GM19438 (cell line): ENCODE results near the gene NUCB1.
"Not testable (repeated sequence)": the region's sequence is repeated elsewhere in the genome, so short reads cannot be mapped to it uniquely, and the experiment has no call there.

Experiments
- ATAC-seq: cut with Tn5 transposase; IDR thresholded peaks from one replicate; pipeline ENCODE4 v1.9.1; 2021; ENCODE audit warnings: low read depth; ENCODE audit not compliant: unreplicated experiment

The NUCB1 gene

GRCh38 chr19:48873476-48874302 is 26.4 kb upstream of the NUCB1 start:
- ATAC-seq, result no peak

GRCh38 chr19:48874303-48875135 is 25.6 kb upstream of the NUCB1 start:
- ATAC-seq, result no peak

- ATAC-seq, result not testable (repeated sequence)
Measured at GRCh38 chr19:48876043-48876981, 23.8 kb upstream of the NUCB1 start.

GRCh38 chr19:48877855-48878195 is 22.3 kb upstream of the NUCB1 start:
- ATAC-seq, result no peak

DNA sequence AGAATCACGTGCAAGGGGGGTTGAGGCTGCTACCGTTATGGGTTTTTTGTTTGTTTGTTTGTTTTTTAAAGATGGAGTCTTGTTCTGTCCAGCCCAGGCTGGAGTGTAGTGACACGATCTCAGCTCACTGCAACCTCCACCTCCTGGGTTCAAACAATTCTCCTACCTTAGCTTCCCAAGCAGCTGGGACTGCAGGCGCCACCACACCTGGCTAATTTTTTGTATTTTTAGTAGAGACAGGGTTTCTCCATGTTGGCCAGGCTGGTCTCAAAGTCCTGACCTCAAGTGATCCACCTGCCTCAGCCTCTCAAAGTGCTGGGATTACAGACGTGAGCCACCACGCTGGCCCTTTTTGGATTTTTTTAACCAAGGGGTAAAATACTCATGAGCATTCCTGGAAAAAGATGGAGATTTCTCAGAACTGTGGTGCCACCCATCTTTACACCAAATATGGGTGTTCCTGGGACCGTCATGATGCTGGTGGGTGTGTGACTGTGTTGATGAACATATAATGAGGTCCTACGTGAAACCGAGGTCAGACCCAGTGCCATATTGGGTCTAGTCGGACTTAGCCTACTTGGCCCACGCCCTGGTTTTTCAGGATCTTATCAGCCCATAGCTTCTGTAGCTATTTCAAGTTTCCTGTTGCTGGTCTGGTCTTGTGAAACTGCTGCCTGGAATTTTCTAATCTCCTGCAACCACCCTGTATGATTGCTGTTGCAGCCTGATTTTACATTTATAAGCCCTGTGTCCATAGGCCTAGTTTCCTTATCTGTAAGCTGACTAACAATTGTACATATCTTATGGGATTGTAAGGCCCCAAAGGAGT is 21.7 kb upstream of the NUCB1 start:
- no peak for ATAC-seq

GRCh38 chr19:48879025-48879637 is 21.0 kb upstream of the NUCB1 start:
- ATAC-seq, result no peak

GRCh38 chr19:48879696-48880095 is 20.4 kb upstream of the NUCB1 start:
- not testable (repeated sequence) for ATAC-seq

DNA sequence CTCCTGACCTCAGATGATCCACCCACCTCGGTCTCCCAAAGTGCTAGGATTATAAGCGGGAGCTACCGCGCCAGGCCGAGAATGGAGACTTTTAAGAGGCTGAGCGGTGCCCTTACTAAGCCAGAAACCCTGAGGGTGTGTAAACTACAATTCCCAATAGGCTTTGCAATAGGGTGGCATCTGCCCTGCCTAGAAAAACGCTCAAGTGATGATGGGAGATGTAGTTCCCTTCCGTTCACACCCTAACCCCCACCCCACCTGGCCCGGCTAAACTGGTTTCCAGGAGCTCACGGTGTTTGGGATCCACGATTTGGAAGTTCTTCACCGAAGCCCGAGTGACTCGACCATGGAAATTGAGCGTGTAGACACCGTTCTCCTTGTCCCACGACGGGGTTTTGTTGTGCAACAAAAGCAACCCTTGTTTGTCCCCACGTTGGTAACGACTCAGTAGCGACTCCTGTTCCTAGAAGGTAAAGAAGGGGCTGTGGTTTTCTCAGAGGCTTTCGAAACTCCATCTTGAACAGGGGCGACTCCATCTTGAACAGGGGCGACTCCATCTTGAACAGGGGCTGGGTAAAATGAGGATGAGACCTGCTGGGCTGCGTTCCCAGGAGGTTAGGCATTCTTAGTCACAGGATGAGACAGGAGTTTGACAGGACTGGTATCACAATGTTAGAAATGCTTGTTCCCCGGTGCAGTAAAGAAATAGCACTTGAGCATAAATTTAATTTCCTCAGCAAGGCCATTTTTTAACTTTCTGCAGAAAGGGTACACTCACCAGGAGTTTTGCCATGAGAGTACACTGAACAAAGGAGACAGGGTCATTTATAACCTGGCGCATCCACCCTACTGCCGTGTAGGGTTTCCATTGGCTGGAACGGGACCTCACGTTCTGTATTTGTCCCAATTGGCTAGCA is 18.1 kb upstream of the NUCB1 start:
- ATAC-seq, result no peak

- ATAC-seq, result no peak
Measured at GRCh38 chr19:48883726-48884125, 16.4 kb upstream of the NUCB1 start.

GRCh38 chr19:48887861-48888612 is 12.1 kb upstream of the NUCB1 start:
- no peak for ATAC-seq

- not testable (repeated sequence) for ATAC-seq
Measured at GRCh38 chr19:48889496-48889895, 10.6 kb upstream of the NUCB1 start.

DNA sequence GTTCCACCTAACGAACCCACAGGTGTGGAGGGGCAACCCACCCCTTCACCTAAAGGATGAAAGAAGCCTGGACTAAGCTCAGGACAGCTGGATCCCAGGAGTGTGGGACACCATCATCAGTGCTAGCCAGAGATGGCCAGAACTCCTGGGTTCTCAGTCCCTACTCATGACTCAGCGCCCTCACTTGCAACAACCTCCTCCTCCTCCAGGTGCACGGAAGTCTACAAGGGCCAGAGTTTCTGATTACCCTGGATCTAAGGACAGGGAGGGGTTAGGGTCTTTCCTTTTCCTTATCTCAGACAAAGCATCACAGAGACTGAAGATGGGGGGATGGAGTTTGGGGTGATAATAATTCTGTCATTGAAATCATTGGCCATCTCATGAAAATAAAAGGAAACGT is 9.6 kb upstream of the NUCB1 start:
- ATAC-seq, result no peak

DNA sequence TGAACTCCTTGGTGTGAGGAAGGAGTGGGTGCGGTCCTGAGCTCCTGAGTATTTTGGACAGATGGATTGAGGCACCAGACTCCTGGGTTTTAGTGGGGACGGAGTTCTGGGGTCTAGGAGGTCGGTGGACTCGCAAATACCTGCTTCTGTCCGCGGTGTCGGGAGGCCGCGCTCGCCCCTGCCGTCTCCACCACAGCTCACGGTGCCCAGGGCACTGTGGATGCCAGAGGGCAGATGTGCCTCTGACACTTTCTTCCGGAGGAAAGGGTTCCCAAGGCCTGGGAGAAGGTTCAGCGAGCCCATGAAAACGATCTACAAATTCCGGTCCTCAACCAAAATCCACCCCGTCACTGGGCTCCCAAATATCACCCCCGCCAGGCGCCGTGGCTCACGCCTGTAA is 4.9 kb upstream of the NUCB1 start:
- no peak for ATAC-seq

GRCh38 chr19:48896191-48896720 is 3.9 kb upstream of the NUCB1 start:
- ATAC-seq, result no peak

GRCh38 chr19:48897181-48897580 is 2.9 kb upstream of the NUCB1 start:
- no peak for ATAC-seq

- ATAC-seq, result not testable (repeated sequence)
Measured at GRCh38 chr19:48899386-48899749, 744 bp upstream of the NUCB1 start.
